ELF-1 (cell line): ENCODE data around the gene WWC1.
"Not testable (repeated sequence)": the region's sequence is repeated elsewhere in the genome, so short reads cannot be mapped to it uniquely, and the experiment has no call there.

Experiments
- DNase-seq: peaks from one replicate; pipeline ENCODE4 v3.0.0-alpha.2; 2016; ENCODE audit warnings: low read depth, low spot score

WWC1 gene

GRCh38 chr5:168307925-168308584, 16.6 kb downstream of the WWC1 start:
- no peak for DNase-seq

- DNase-seq, result no peak
Measured at GRCh38 chr5:168308976-168309598, 17.6 kb downstream of the WWC1 start.

DNA sequence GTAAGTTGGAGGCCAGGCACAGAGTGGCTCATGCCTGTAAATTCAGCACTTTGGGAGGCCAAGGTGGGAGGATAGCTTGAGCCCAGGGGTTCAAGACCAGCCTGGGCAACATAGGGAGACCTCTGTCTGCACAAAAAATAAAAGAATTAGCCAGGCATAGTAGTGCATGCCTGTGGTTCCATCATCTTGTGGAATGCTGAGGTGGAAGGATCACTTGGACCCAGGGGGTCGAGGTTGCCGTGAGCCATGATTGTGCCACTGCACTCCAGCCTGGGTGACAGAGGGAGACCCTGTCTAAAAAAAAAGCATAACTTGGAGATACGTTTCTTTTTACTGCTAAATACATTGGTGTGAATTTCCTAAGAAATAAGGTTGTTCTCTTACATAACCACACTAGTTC, 19.1 kb downstream of the WWC1 start:
- not testable (repeated sequence) for DNase-seq

DNA sequence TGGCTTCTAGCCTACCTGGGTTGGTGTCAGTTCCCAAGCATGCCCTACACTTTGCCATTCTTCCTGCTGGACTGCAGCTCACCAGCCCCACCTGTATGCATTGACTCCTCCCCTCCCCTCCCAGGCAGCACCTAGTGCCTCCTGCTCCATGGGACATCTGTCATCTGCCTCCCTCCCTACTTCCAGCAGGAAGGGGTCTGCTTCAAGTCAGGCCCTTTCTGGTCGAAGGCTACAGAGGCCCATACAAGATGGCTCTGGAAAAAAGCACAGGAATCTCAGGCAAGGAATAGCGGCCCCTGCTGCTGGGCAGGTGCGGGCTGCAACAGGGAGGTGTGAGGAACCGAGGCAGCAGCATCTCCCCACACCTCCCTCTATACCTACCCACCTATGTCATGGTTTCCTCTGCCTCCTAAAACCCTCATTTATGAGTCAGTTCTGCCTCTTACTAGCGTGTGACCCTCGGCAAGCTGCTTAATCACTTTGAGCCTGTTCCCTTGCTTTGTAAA, 19.7 kb downstream of the WWC1 start:
- peak; percentile 74 for DNase-seq

DNA sequence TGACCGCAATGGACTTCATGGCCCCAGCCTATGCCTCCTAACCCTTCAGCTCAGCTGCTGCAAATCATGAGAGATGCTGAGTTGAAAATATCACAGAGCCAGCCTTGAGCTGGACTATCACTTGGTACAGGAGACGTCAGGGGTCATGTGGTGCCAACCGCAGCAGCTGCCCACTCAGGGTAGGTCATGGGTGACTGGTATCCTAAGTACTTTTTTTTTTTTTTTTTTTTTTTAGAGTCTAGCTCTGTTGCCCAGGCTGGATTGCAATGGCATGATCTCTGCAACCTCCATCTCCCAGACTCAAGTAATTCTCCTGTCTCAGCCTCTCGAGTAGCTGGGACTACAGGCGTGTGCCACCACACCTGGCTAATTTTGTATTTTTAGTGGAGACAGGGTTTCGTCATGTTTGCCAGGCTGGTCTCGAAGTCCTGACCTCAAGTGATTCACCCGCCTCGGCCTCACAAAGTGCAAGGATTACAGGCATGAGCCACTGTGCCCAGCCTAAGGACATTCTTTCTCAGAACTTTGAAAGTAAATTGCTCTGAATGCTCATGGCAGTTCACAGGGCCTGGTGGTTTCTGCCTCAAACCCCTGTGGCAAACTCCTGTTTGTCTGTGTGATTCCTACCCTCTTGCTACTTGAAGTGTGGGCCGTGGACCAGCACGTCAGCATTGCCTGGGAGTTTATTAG, 21.3 kb downstream of the WWC1 start:
- no peak for DNase-seq

GRCh38 chr5:168313596-168314204, 22.3 kb downstream of the WWC1 start:
- DNase-seq, result no peak

GRCh38 chr5:168314735-168315411, 23.4 kb downstream of the WWC1 start:
- peak; percentile 43 for DNase-seq

DNA sequence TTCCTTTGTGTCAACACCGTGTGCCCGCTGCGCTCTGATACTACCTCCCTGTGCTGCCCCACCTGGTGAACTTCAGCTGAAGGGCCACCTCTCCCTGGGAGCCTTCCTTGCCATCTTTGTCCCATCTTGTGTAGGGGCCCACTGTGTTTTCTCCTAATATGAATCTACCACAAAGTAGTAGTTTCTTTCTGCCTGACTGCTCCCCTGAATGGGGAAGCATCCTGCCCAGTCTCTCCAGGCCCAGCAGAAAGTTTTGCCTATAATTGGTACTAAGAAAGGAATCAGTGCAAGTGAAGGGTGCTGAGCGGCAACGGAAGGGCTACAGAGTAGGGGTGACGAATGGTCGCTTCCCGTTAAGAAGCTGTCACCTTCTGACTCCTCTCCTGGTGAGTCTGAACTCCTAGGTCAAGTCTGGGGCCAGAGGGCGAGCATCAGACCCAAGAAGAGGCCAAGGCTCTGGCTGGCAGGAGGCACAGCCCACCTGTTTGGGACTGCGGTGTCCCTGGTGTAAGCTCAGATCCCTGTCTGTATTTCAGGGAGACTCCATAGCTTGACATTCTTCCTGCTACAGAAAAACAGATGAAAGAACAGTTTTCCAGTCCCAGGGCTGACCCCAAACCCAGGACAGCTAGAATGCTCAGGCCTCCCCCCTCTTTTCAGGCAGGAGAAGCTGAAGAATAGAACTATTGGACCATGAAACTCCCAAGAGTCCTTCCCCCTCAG, 24.1 kb downstream of the WWC1 start:
- no peak for DNase-seq

DNA sequence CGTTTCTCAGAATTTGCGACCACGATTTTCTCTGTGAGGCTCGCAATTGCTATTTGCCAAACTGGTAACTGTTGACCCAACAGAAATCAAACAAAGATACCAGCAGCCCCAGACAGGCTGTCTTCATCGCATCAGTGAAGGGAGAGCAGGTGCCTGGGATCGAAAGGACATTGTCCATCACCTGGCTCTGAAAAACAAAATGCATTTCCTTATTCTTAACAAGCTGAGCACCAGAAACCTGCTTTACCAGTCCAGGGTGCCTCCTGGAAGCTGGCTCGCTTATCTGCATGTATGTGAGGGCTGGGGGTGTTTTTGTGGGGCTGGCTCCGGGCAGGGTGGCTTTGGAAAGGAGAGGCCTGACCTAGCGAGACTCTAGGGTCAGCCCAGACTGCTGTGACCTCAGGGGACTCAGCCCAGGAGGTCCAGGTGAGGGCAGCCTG, 24.7 kb downstream of the WWC1 start:
- peak; percentile 80 for DNase-seq

DNA sequence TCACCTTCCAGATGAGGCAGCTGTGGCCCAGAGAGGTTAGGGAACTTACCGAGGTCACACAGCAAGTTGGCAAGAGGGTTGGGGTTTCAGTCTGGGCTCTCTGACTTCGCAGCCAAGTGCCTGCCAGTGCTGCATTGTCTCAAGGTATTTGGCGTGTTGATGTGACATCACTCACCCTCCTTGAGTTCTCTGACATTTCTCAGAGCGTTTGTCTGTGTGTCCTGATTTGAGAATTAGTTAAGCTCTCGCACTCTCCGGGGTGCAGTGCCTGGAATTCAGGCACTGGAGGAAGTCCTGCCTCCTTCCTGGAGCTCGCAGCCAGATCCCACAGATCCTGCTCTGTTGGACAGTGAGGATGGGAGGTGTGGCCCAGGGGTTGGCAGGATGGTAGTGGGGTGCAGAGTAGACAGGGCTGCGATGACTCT, 25.7 kb downstream of the WWC1 start:
- DNase-seq, result peak; percentile 51

DNA sequence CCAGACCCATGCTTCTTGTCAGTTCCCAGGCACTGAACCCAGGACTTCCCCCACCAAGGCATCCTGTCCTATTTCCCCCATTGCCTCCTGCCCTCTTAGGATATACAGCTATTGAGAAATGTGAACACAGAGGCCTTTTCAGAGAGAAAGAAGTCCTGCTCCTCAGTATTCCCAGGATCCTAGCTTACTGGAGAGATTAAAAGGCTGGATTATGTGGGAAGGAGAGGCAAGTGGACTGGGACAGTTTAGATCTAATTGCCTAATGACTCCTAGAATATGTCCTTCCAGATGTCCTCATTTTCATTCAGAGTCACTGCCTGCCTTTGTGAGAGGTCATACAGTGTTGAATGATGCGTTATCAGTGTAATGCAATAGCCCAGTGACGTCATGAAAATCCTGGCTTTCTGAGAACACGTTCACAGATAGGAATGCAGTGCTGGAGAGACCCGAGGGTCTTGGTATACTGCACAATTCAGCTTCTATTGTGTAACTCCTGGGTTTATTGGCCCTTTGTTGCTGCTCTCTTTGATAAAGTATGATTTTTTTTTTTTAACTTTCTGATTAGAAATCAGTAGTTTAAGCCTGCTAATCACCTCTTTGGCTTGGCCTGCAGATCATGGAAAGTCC, 26.2 kb downstream of the WWC1 start:
- DNase-seq, result peak; percentile 66

DNA sequence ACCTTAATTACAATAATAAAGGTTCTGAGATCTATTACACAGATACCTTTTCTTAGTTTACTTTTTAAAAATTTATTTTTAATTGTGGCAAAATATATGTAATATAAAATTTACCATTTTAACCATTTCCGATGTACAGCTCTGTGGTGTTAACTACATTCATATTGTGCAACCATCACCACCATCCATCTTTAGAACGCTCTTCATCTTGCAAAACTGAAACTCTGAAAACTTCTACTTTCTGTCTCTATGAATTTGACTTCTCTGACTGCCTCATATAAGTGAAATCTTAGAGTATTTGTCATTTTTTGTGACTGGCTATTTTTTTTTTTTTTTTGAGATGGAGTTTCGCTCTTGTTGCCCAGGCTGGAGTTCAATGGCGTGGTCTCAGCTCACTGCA, 26.8 kb downstream of the WWC1 start:
- no peak for DNase-seq

GRCh38 chr5:168319774-168320173, 28.3 kb downstream of the WWC1 start:
- no peak for DNase-seq

DNA sequence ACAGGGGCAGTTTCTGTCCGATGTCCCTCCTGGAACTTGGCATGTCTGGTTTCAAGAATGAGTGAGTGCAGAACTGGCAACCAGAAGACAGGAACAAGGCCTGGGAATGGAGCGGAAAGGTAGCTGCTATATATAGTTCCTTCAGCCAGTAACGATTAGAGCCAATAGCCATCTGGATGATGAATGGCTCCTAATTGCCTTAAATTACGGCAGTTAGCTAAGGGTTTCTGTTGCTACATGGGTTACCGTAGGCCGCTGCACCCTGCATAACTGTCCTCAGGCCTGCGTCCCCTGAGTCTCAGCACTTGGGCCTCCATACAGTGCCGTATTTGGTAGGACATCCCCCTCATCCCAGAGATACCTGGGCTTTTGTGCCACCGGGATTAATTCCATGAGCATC, 29.4 kb downstream of the WWC1 start:
- peak; percentile 32 for DNase-seq

DNA sequence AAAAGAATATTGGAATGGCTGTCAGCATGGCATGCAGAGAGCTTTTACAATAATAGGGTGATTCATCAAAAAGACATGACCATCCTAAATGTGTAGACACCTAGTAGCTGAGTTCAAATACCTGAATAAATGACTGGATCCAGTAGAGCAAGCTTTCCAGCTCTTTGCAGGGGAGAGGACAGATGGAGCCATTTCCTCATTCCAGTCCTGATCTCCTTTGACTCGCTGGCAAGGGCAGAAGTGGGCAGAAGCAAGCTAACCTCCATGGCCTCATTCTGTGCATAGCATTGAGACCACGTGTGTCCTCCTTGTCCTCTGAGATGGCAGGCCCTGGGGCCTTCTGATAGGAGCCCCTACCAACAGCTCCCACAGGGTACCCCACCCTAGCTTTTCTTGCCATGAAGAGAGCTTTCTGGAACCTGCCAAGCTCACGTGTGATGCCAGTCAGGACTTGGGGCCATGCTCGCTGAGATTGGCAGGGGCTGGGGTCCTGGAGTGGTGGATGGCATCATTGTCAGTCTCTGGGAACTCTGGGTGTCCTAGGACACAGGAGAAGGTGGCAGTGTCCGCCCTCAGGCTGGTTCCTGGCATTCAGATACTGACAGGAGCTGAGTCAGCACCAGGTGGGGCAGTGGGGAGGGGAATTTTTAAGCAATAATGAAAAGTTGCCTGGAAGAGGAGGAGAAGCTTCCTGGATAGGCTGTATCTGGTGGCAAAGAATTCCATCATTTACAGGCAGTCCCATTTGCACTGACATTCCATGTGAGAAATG, 33.6 kb downstream of the WWC1 start:
- DNase-seq, result peak; percentile 40

- DNase-seq, result no peak
Measured at GRCh38 chr5:168327019-168327421, 35.6 kb downstream of the WWC1 start.

DNA sequence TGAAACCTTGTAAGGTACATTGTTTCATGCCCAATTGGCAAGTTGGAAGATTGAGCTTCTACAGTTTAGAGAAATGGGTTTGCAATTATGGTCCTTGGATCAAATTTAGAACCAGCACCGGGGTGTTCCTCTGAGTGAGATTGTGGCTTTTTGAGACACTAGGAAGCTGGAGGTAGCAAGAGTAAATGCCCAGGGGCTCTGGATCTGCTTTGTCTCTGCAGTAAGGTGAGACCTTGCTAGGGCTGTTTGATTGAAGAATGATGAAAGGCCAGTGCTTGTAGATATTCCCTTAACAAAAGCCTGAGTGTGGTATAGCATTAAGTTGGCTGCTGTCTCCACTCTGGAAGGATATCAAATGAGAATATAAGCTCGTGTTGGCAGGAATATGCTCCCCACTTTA, 36.0 kb downstream of the WWC1 start:
- peak; percentile 63 for DNase-seq

DNA sequence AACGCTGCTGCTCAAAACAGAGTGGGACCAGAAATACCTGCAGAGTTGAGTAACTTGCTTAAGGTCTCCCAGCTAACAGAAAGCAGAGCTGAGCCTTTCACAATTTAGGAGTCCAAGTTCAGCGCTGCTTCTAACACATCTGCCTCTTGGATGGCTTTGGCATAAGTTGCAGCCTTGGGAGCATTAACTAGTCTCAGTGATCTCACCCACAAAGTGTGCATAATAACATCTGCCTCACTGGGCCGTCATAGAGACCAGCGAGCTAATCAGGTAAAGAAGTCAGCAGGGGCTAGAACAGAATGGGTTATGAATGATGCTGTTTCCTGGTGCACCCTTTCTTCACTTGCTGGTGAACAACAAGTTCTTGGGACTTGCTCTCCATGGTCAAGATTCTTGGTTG, 36.5 kb downstream of the WWC1 start:
- no peak for DNase-seq

GRCh38 chr5:168328814-168329213, 37.4 kb downstream of the WWC1 start:
- peak; percentile 81 for DNase-seq

GRCh38 chr5:168329302-168329701, 37.9 kb downstream of the WWC1 start:
- no peak for DNase-seq
